ENCODE results near the gene NPBWR2. TPM values are rescaled to one million over a fixed set of nuclear protein-coding genes. Genes with fewer than 3 reads are reported as not detected.

NPBWR2 gene
- total and polyA plus RNA-seq, 2 experiments from 2014 or later, result not detected

DNA sequence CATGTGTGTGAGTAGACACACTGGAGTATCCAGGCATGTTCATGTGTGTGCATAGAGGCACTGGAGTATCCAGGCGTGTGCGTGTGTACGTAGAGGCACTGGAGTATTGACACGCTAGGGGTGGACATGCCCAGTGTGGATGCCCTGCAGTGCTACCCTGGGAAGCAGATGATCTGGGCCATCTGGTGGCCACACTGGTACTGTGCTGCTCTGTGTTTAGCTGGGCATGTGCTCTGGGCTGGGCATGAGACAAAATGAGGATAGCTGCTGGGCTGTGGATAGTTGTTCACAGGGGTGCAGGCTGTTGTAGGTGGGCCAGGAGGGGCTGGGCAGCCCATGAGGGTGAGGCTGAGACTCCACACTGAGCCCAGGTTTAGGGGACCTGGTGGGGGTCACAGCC is 24.0 kb upstream of the NPBWR2 start:
- Mint-ChIP-seq H3K9me3 (peaks cover 6% of the 10 kb centered on the region), H3K4me1 (peaks cover 7% of the 10 kb centered on the region; the same call in 2 of the 3 replicates), H3K27me3 (ENCODE audit: insufficient read depth, low read depth, poor library complexity) (peaks cover 2% of the 10 kb centered on the region), H3K4me3 (no peak overlapping the region), H3K36me3 (ENCODE audit: low read depth) (no peaks in the 10 kb centered on the region), H3K27ac (no peak overlapping the region)
- no peaks in the 10 kb centered on the region; the same call in 1 of the 2 replicates for H3K4me1 ChIP-seq (ENCODE audit: insufficient read depth)
- H3F3A ChIP-seq (replicated peaks; ENCODE audit: low read depth), result no peaks in the 10 kb centered on the region
- no peaks in the 10 kb centered on the region for H3K36me3 ChIP-seq (ENCODE audit: insufficient read depth)
- no peaks in the 10 kb centered on the region for H3K79me2 ChIP-seq (replicated peaks; ENCODE audit: insufficient read depth)
- no peak overlapping the region for H3K4me2 ChIP-seq
- H3K9me2 ChIP-seq (ENCODE audit: insufficient read depth), result no peaks in the 10 kb centered on the region
- no peaks in the 10 kb centered on the region for H4K20me1 ChIP-seq (replicated peaks; ENCODE audit: insufficient read depth)
- no peak for DNase-seq (ENCODE audit: low spot score)
- H3K27me3 ChIP-seq (ENCODE audit: insufficient read depth), result no peaks in the 10 kb centered on the region
- no peak overlapping the region for H2AFZ ChIP-seq
- H3K4me3 ChIP-seq, result no peak overlapping the region
- H3K27ac ChIP-seq (ENCODE audit: low read depth), result no peak overlapping the region
- peak; percentile 60 for ATAC-seq
- TF ChIP-seq, protein P1, sequence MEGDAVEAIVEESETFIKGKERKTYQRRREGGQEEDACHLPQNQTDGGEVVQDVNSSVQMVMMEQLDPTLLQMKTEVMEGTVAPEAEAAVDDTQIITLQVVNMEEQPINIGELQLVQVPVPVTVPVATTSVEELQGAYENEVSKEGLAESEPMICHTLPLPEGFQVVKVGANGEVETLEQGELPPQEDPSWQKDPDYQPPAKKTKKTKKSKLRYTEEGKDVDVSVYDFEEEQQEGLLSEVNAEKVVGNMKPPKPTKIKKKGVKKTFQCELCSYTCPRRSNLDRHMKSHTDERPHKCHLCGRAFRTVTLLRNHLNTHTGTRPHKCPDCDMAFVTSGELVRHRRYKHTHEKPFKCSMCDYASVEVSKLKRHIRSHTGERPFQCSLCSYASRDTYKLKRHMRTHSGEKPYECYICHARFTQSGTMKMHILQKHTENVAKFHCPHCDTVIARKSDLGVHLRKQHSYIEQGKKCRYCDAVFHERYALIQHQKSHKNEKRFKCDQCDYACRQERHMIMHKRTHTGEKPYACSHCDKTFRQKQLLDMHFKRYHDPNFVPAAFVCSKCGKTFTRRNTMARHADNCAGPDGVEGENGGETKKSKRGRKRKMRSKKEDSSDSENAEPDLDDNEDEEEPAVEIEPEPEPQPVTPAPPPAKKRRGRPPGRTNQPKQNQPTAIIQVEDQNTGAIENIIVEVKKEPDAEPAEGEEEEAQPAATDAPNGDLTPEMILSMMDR (conservative IDR thresholded peaks at IDR 0.05; ENCODE audit: low read depth in 2 of 2), result peak in 1 of 2 experiments; percentile 45; a peak in 2 of 4 replicates
- TF ChIP-seq, protein P2, sequence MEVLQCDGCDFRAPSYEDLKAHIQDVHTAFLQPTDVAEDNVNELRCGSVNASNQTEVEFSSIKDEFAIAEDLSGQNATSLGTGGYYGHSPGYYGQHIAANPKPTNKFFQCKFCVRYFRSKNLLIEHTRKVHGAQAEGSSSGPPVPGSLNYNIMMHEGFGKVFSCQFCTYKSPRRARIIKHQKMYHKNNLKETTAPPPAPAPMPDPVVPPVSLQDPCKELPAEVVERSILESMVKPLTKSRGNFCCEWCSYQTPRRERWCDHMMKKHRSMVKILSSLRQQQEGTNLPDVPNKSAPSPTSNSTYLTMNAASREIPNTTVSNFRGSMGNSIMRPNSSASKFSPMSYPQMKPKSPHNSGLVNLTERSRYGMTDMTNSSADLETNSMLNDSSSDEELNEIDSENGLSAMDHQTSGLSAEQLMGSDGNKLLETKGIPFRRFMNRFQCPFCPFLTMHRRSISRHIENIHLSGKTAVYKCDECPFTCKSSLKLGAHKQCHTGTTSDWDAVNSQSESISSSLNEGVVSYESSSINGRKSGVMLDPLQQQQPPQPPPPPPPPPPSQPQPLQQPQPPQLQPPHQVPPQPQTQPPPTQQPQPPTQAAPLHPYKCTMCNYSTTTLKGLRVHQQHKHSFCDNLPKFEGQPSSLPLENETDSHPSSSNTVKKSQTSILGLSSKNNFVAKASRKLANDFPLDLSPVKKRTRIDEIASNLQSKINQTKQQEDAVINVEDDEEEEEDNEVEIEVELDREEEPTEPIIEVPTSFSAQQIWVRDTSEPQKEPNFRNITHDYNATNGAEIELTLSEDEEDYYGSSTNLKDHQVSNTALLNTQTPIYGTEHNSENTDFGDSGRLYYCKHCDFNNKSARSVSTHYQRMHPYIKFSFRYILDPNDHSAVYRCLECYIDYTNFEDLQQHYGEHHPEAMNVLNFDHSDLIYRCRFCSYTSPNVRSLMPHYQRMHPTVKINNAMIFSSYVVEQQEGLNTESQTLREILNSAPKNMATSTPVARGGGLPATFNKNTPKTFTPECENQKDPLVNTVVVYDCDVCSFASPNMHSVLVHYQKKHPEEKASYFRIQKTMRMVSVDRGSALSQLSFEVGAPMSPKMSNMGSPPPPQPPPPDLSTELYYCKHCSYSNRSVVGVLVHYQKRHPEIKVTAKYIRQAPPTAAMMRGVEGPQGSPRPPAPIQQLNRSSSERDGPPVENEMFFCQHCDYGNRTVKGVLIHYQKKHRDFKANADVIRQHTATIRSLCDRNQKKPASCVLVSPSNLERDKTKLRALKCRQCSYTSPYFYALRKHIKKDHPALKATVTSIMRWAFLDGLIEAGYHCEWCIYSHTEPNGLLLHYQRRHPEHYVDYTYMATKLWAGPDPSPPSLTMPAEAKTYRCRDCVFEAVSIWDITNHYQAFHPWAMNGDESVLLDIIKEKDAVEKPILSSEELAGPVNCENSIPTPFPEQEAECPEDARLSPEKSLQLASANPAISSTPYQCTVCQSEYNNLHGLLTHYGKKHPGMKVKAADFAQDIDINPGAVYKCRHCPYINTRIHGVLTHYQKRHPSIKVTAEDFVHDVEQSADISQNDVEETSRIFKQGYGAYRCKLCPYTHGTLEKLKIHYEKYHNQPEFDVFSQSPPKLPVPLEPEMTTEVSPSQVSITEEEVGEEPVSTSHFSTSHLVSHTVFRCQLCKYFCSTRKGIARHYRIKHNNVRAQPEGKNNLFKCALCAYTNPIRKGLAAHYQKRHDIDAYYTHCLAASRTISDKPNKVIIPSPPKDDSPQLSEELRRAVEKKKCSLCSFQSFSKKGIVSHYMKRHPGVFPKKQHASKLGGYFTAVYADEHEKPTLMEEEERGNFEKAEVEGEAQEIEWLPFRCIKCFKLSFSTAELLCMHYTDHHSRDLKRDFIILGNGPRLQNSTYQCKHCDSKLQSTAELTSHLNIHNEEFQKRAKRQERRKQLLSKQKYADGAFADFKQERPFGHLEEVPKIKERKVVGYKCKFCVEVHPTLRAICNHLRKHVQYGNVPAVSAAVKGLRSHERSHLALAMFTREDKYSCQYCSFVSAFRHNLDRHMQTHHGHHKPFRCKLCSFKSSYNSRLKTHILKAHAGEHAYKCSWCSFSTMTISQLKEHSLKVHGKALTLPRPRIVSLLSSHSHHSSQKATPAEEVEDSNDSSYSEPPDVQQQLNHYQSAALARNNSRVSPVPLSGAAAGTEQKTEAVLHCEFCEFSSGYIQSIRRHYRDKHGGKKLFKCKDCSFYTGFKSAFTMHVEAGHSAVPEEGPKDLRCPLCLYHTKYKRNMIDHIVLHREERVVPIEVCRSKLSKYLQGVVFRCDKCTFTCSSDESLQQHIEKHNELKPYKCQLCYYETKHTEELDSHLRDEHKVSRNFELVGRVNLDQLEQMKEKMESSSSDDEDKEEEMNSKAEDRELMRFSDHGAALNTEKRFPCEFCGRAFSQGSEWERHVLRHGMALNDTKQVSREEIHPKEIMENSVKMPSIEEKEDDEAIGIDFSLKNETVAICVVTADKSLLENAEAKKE (CRISPR knock-in tag; IDR thresholded peaks at IDR 0.05), result no peak

- Mint-ChIP-seq H3K36me3 (ENCODE audit: low read depth) (no peaks in the 10 kb centered on the region), H3K9me3 (peaks cover 6% of the 10 kb centered on the region), H3K27me3 (ENCODE audit: insufficient read depth, low read depth, poor library complexity) (peaks cover 2% of the 10 kb centered on the region), H3K4me3 (no peak overlapping the region; the same call in 2 of the 3 replicates), H3K27ac (no peak overlapping the region), H3K4me1 (peaks cover 3% of the 10 kb centered on the region; the same call in 2 of the 3 replicates)
- no peaks in the 10 kb centered on the region for H3K27me3 ChIP-seq (ENCODE audit: insufficient read depth)
- H3F3A ChIP-seq (replicated peaks; ENCODE audit: low read depth), result no peaks in the 10 kb centered on the region
- H3K79me2 ChIP-seq (replicated peaks; ENCODE audit: insufficient read depth), result no peaks in the 10 kb centered on the region
- no peak overlapping the region for H3K27ac ChIP-seq (ENCODE audit: low read depth)
- no peaks in the 10 kb centered on the region for H4K20me1 ChIP-seq (replicated peaks; ENCODE audit: insufficient read depth)
- no peaks in the 10 kb centered on the region; the same call in 1 of the 2 replicates for H3K4me1 ChIP-seq (ENCODE audit: insufficient read depth)
- no peaks in the 10 kb centered on the region for H3K9me2 ChIP-seq (ENCODE audit: insufficient read depth)
- no peaks in the 10 kb centered on the region for H3K36me3 ChIP-seq (ENCODE audit: insufficient read depth)
- H3K4me2 ChIP-seq, result no peak overlapping the region
- no peak for ATAC-seq
- H2AFZ ChIP-seq, result no peak overlapping the region
- DNase-seq (ENCODE audit: low spot score), result no peak
- no peak overlapping the region for H3K4me3 ChIP-seq
- TF ChIP-seq, protein P2 (CRISPR knock-in tag; IDR thresholded peaks at IDR 0.05), result no peak
- TF ChIP-seq ZNF114 (CRISPR knock-in tag; IDR thresholded peaks at IDR 0.05) (no peak), CREB1 (CRISPR knock-in tag; IDR thresholded peaks at IDR 0.05; ENCODE audit: low read depth) (no peak)
Observed at GRCh38 chr20:64130876-64131275, 23.5 kb upstream of the NPBWR2 start.

Data from GM23338 (cell line).